Gastrocnemius medialis (tissue), 4 donors: ENCODE results near the gene ATPAF2. TPM values are rescaled to one million over a fixed set of nuclear protein-coding genes. Genes with fewer than 3 reads are reported as not detected.

Experiments
- ATAC-seq, 2 donors: fragments of 150-250 bp; one replicate each; pipeline ENCODE4 v1.9.1; 2016
- DNase-seq, 2 donors: peaks; one replicate each; pipeline ENCODE4 v3.0.0-alpha.2; 2019
- H3K27ac ChIP-seq, 4 donors: fragments of 200-600 bp; sonication (generic); 1 replicate in 1 of 4; 2 replicates in 3 of 4; pipeline ENCODE4 v1.5.1; 2016 to 2018; ENCODE audit warnings: mild to moderate bottlenecking in 2 of 4, moderate library complexity in 1 of 4
- H3K27me3 ChIP-seq, 3 donors: fragments of 200-600 bp; sonication (generic) in 2 of 3; 1 replicate in 1 of 3; 2 replicates in 2 of 3; pipeline versions ENCODE4 v1.5.1 to v1.6.0; 2016 to 2019; ENCODE audit warnings: mild to moderate bottlenecking in 1 of 3, moderate library complexity in 1 of 3
- H3K36me3 ChIP-seq, 2 donors: fragments of 200-600 bp; sonication (generic) in 1 of 2; one replicate each; pipeline ENCODE4 v1.5.1; 2017 to 2018
- H3K4me1 ChIP-seq, 2 donors: fragments of 200-600 bp; sonication (generic) in 1 of 2; one replicate each; pipeline ENCODE4 v1.5.1; 2016 to 2017; ENCODE audit warnings: mild to moderate bottlenecking in 2 of 2
- H3K4me3 ChIP-seq, 4 donors: fragments of 200-600 bp; sonication (generic) in 3 of 4; 1 replicate in 1 of 4; 2 replicates in 3 of 4; pipeline ENCODE4 v1.5.1; 2016 to 2019; ENCODE audit warnings: mild to moderate bottlenecking in 2 of 4
- H3K9me3 ChIP-seq, 3 donors: fragments of 200-600 bp; sonication (generic) in 2 of 3; 1 replicate in 1 of 3; 2 replicates in 2 of 3; pipeline ENCODE4 v1.5.1; 2016 to 2019
- POLR2A ChIP-seq, 2 donors: fragments of 450-650 bp; IDR thresholded peaks; one replicate each; pipeline ENCODE4 v1.6.1; 2017; ENCODE audit warnings: antibody characterized with exemption in 2 of 2, mild to moderate bottlenecking in 2 of 2, moderate library complexity in 2 of 2
- in situ Hi-C, 4 donors: fragments of 200-750 bp; cut with MboI; loops; one replicate each; pipeline versions ENCODE4 v1.15.0 to v1.8.0; 2017; ENCODE audit warnings: low sequenced_read_pairs in 4 of 4
- intact Hi-C: fragments of 100-400 bp; cut with DNase I; formaldehyde crosslinking; loops from one replicate; pipeline ENCODE4 v1.15.1; 2023; ENCODE audit warnings: low total_unique reads
- total RNA-seq, 4 donors: library from RNA; depleted of rRNA; stranded (reverse); fragments of >200 nt; gene quantifications; one replicate each; pipeline versions ENCODE4 v1.1.0 to v1.2.3, GENCODE V29; 2016
- TF ChIP-seq, protein P1 (sequence below), 5 experiments: fragments of 450-650 bp in 3 of 5; fragments of 200-600 bp in 2 of 5; sonication (generic) in 2 of 5; IDR thresholded peaks in 4 of 5; conservative IDR thresholded peaks in 1 of 5; 1 replicate in 4 of 5; 2 replicates in 1 of 5; pipeline ENCODE4 v1.5.1; 2016 to 2019; ENCODE audit warnings: antibody characterized with exemption in 5 of 5, mild to moderate bottlenecking in 3 of 5, moderate library complexity in 3 of 5

ATPAF2 gene
- total RNA-seq, 4 donors from 2014 or later = 12.6 to 19.9 (median 16.2) TPM

DNA sequence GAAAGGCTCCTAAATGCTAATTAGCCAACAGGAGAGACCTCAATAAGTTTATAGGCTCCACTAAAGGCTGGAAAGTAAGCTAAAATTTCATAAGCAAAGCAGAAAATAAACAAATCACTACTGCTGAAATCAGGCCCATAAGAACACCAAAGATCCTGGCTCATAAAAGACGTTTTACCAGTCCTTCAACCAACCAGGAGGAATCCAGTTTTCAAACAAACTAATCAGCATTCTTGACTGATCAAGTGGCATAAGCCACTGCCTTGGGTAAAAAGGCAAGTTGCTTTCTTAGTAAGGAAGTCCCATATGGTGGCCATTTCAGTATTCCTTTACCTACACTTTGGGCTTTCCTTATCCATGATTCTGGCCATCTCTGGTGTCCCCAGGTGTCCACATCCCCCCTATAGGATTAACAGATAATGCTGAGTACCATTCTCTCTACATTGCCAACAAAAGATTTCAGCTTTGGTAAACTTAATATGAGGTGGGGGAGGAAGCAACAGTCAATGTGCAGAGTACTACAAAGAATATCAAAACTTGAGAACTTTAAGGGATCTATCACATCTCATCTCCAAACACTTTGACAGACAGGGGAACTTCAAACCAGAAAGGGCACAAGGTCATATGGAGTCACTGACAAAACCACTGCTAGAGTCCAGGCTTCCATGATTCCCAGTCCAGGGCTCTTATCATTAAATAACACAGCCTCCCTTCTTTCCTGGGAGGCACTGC lies 68.1 kb downstream of the ATPAF2 start:
- no peak for ATAC-seq
- H3K9me3 ChIP-seq = no peaks in the 10 kb centered on the region
- H3K27me3 ChIP-seq = no peaks in the 10 kb centered on the region
- H3K27ac ChIP-seq = peak overlapping the region; percentile 87 to 97 (median 97)
- no peak for DNase-seq
- intact Hi-C loops = loop anchor here (5.0 to 10.0 kb wide), 2 partner anchors 211 to 344 kb away; partner anchors contain the start of genes ALKBH5, SMCR8 and TOP3A
- peaks cover 27 to 35% of the 10 kb centered on the region in 2 donors for H3K4me1 ChIP-seq
- TF ChIP-seq POLR2A (IDR thresholded peaks at IDR 0.05) = no peak
- TF ChIP-seq, protein P1, sequence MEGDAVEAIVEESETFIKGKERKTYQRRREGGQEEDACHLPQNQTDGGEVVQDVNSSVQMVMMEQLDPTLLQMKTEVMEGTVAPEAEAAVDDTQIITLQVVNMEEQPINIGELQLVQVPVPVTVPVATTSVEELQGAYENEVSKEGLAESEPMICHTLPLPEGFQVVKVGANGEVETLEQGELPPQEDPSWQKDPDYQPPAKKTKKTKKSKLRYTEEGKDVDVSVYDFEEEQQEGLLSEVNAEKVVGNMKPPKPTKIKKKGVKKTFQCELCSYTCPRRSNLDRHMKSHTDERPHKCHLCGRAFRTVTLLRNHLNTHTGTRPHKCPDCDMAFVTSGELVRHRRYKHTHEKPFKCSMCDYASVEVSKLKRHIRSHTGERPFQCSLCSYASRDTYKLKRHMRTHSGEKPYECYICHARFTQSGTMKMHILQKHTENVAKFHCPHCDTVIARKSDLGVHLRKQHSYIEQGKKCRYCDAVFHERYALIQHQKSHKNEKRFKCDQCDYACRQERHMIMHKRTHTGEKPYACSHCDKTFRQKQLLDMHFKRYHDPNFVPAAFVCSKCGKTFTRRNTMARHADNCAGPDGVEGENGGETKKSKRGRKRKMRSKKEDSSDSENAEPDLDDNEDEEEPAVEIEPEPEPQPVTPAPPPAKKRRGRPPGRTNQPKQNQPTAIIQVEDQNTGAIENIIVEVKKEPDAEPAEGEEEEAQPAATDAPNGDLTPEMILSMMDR (IDR thresholded peaks at IDR 0.05 in 4 of 5, conservative IDR thresholded peaks at IDR 0.05 in 1 of 5) = no peak
- in situ Hi-C loops = loop anchor here in 2 of 4 donors (10.0 kb wide), 2 partner anchors 64 to 96 kb away; partner anchors contain the start of genes ATPAF2 (in 1 of the 2) and GID4 (in 1 of the 2)
- peak overlapping the region; percentile 76 to 95 (median 90) for H3K4me3 ChIP-seq
- H3K36me3 ChIP-seq = no peaks in the 10 kb centered on the region

Other genes with a start within 250 kb of the ATPAF2 start
- 10 to 100 TPM; 11.1 to 64.5 (median 32.3) TPM for gene SREBF1, start 202.2 kb downstream of the ATPAF2 start, total RNA-seq
- gene TOM1L2, start 66.8 kb downstream of the ATPAF2 start, total RNA-seq = 10 to 100 TPM; 55.7 to 97.1 (median 73.3) TPM
- gene DRC3, start 66.3 kb downstream of the ATPAF2 start, total RNA-seq = under 1 TPM; 0.05 to 0.81 (median 0.28) TPM
- gene GID4, start 240 bp upstream of the ATPAF2 start, total RNA-seq = 10 to 100 TPM; 40.1 to 46.4 (median 41.4) TPM
- gene DRG2, start 48.8 kb upstream of the ATPAF2 start, total RNA-seq = 10 to 100 TPM; 34.7 to 52.3 (median 37.4) TPM
- under 1 TPM in 3 of 4 donors, not detected in 1; 0.04 to 0.70 (median 0.31) TPM for gene MYO15A, start 69.6 kb upstream of the ATPAF2 start, total RNA-seq
- gene ALKBH5, start 144.7 kb upstream of the ATPAF2 start, total RNA-seq = 100 to 1,000 TPM; 188 to 271 (median 224) TPM
- 10 to 100 TPM in 3 of 4 donors, 1 to 10 TPM in 1; 9.7 to 21.0 (median 15.7) TPM for gene LLGL1, start 186.5 kb upstream of the ATPAF2 start, total RNA-seq
- gene FLII, start 219.6 kb upstream of the ATPAF2 start, total RNA-seq = 100 to 1,000 TPM; 600 to 752 (median 681) TPM
- 10 to 100 TPM; 19.3 to 45.2 (median 34.3) TPM for gene MIEF2, start 221.5 kb upstream of the ATPAF2 start, total RNA-seq